ENCODE data around the gene JMJD7. TPM values are rescaled to one million over a fixed set of nuclear protein-coding genes. Genes with fewer than 3 reads are reported as not detected.

Gene JMJD7
- total RNA-seq, 1 donor from 2014 or later: 24.3 TPM

DNA sequence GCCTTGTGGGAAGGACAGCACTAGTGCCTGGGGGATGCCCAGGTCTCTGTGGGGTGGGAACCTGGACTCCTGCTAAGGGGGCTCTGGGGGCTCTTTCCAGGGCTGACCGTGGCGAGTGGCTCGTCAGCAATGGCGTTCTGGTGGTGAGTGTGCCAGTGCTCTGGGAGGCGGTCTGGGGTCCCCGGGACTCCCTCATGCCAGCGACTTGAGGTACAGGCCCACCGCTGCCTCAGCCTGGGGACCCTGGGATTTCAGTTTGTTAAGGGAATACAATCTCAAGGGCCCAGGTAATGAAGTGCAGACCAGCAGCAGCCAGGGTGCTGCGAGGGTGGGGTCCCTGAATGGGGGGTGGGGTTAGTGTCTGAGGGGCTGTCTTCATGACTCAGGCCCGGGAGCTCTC lies 13.2 kb downstream of the JMJD7 start:
- DNase-seq (no peak), ATAC-seq (no peak)
- Histone ChIP-seq H3K4me3 (no peak overlapping the region), H3K9me3 (no peaks in the 10 kb centered on the region), H3K4me1 (peaks cover 16% of the 10 kb centered on the region), H3K27ac (no peak overlapping the region), H3K27me3 (ENCODE audit: low read depth) (no peaks in the 10 kb centered on the region), H3K36me3 (peaks cover 54% of the 10 kb centered on the region)
- intact Hi-C loops (cut with DNase I): no loop called here
- TF ChIP-seq, protein P1, sequence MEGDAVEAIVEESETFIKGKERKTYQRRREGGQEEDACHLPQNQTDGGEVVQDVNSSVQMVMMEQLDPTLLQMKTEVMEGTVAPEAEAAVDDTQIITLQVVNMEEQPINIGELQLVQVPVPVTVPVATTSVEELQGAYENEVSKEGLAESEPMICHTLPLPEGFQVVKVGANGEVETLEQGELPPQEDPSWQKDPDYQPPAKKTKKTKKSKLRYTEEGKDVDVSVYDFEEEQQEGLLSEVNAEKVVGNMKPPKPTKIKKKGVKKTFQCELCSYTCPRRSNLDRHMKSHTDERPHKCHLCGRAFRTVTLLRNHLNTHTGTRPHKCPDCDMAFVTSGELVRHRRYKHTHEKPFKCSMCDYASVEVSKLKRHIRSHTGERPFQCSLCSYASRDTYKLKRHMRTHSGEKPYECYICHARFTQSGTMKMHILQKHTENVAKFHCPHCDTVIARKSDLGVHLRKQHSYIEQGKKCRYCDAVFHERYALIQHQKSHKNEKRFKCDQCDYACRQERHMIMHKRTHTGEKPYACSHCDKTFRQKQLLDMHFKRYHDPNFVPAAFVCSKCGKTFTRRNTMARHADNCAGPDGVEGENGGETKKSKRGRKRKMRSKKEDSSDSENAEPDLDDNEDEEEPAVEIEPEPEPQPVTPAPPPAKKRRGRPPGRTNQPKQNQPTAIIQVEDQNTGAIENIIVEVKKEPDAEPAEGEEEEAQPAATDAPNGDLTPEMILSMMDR (IDR thresholded peaks at IDR 0.05): no peak

DNA sequence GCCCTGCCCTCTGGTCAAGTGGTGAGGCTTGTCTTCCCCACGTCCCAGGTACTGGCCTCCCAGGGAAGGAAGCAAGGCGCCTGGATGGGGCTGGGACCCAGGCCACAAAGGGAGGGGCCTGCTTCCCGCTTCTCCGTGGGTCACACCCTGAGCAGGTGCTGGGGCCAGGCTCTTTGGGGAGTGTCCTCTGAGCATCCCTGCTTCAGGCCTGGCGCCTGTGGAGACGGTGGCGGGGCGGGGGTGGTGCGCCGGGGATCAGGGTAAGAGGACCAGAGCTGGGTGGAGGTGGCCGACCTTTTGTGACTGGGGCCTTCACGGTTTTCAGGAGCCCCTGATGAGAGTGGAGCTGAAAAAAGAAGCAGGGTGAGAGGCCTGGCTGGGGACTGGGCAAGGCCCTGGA lies 14.3 kb downstream of the JMJD7 start:
- DNase-seq (no peak), ATAC-seq (no peak)
- Histone ChIP-seq H3K27me3 (ENCODE audit: low read depth) (no peaks in the 10 kb centered on the region), H3K4me1 (peaks cover 7% of the 10 kb centered on the region), H3K9me3 (no peaks in the 10 kb centered on the region), H3K36me3 (peaks cover 55% of the 10 kb centered on the region), H3K4me3 (no peak overlapping the region), H3K27ac (no peak overlapping the region)
- intact Hi-C loops (cut with DNase I): no loop called here
- TF ChIP-seq, protein P1 (IDR thresholded peaks at IDR 0.05): no peak

- intact Hi-C loops (cut with DNase I): no loop called here
- Histone ChIP-seq H3K27me3 (ENCODE audit: low read depth) (no peaks in the 10 kb centered on the region), H3K9me3 (no peaks in the 10 kb centered on the region), H3K27ac (no peak overlapping the region), H3K4me3 (no peak overlapping the region), H3K4me1 (no peaks in the 10 kb centered on the region), H3K36me3 (peaks cover 69% of the 10 kb centered on the region)
- no peak for ATAC-seq
- no peak for DNase-seq
- TF ChIP-seq, protein P1 (IDR thresholded peaks at IDR 0.05): no peak
Observed at GRCh38 chr15:41843571-41843970, 15.7 kb downstream of the JMJD7 start.

GRCh38 chr15:41844814-41845213 lies 16.9 kb downstream of the JMJD7 start:
- no peaks in the 10 kb centered on the region for H3K27me3 ChIP-seq (ENCODE audit: low read depth)
- DNase-seq (no peak), ATAC-seq (no peak)
- intact Hi-C loops (cut with DNase I): no loop called here
- H3K27ac ChIP-seq: no peak overlapping the region
- H3K4me3 ChIP-seq: no peak overlapping the region
- H3K9me3 ChIP-seq: no peaks in the 10 kb centered on the region
- peaks cover 5% of the 10 kb centered on the region for H3K4me1 ChIP-seq
- TF ChIP-seq, protein P1 (IDR thresholded peaks at IDR 0.05): no peak
- H3K36me3 ChIP-seq: peaks cover 78% of the 10 kb centered on the region

- no peaks in the 10 kb centered on the region for H3K9me3 ChIP-seq
- TF ChIP-seq, protein P1 (IDR thresholded peaks at IDR 0.05): no peak
- no peak for ATAC-seq
Observed at GRCh38 chr15:41847206-41847605, 19.3 kb downstream of the JMJD7 start.

DNA sequence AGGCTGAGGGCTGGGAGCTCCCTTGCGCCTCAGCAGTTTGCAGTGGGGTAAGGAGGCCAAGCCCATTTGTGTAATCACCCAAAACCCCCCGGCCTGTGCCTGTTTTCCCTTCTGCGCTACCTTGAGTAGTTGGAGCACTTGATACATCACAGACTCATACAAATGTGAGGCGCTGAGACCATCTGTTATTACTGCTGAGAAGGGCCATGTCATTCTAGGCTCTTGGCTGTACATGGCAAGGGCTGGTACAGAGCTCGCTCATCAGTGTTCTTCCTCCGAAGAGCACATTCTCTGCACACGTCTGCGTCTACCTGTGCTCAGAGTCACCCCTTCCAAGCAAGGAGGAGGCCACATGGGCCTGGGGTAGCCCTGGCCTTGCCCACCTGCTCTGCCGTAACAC lies 20.1 kb downstream of the JMJD7 start:
- Histone ChIP-seq H3K4me3 (no peak overlapping the region), H3K36me3 (peaks cover 62% of the 10 kb centered on the region), H3K4me1 (peaks cover 28% of the 10 kb centered on the region), H3K27ac (no peak overlapping the region), H3K9me3 (no peaks in the 10 kb centered on the region), H3K27me3 (ENCODE audit: low read depth) (no peaks in the 10 kb centered on the region)
- intact Hi-C loops (cut with DNase I): no loop called here
- DNase-seq (no peak), ATAC-seq (no peak)
- TF ChIP-seq, protein P1 (IDR thresholded peaks at IDR 0.05): no peak

More at GRCh38 chr15:41847206-41847605, 19.3 kb downstream of the JMJD7 start:
- H3K4me1 ChIP-seq: peaks cover 25% of the 10 kb centered on the region
- no peak overlapping the region for H3K4me3 ChIP-seq
- intact Hi-C loops (cut with DNase I): no loop called here
- H3K27me3 ChIP-seq (ENCODE audit: low read depth): no peaks in the 10 kb centered on the region
- H3K27ac ChIP-seq: no peak overlapping the region
- DNase-seq: no peak
- peaks cover 62% of the 10 kb centered on the region for H3K36me3 ChIP-seq

All from lower lobe of right lung (tissue), 2 donors.